Activated CD4-positive, alpha-beta T cell treated with anti-CD3 and anti-CD28 coated beads, Interleukin-2, amount 50 U/mL, for 24 hours (primary cell): Measurements from ENCODE around the gene NUAK2.

Source experiments
- DNase-seq, 2 donors: peaks; one replicate each; pipeline ENCODE4 v3.0.0-alpha.2; 2020; ENCODE audit warnings: low read depth in 1 of 2, low spot score in 1 of 2

Gene NUAK2

GRCh38 chr1:205321959-205322283 lies 376 bp upstream of the NUAK2 start:
- no peak for DNase-seq

DNA sequence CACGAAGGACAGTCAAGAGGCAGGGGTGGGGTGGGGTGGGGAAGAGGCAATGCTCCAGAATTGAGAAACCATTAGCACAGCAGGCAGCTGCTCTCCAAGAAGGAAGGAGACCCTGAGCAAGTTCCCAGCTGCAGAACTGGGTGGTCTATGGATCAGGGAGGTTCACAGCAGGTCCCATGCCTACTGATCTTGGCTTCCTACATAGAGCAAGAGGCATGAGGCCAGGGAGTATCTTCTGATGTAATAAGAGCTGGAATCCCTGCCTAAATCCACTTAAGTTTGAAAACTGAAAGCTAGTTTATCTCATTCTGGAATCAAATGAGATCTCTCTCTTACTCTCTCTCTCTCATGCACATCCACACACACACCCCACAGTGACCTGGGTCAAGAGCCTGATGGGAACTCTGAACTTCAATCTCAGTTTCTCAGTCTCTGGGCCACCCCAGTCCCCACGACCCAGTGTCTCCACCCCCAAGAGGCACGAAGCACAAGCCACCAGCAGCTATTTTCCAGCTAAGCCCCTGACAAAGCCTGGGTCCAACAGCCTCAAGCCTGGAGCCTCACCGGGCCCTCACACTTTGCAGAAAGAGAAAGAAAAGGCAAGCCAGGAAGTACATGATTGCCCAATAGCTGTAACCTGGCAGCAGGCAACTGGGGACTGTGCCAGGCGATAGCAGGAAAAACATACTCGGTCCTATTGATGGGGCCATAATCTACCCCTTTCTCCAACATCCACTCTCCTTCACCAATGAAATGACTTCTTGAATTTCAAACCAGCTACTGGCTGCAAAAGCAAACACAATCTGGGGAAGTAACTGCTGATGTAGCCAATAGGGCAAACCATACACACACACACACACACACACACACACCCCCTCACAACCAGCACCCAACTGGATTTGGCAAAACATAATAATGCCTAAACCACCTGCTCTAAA lies 2.2 kb downstream of the NUAK2 start:
- no peak for DNase-seq

- no peak for DNase-seq
Observed at GRCh38 chr1:205318231-205318991, 3.1 kb downstream of the NUAK2 start.

DNA sequence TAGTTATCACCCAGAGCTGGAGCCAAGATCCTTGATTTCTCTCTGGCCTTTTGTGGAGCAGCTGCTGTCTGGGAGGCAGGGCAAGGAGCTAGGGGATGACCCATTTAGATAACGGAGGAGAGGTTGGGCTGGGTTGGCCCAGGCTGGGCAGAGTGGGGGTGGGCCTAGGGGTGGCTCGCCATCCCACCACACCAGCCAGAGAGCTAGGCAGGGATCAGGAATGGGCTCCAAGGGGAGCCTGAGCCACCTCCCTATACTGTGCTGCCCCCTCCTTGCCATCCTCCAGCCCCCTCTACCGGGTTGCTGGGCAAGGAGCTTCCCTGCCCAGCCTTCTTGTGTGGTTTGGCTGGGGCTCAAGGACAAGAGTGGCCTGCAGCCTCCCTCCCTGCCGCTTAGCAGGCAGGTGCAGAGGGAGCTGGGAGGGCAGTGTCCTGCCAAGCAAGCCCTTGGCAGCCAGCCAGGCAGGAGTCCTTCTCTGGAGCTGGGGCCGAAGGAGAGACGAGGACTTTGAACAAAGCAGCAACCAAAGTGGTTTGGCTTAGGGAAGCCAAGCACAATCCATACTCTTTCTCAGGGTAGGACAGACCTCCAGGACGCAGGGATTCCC lies 4.1 kb downstream of the NUAK2 start:
- no peak for DNase-seq

DNA sequence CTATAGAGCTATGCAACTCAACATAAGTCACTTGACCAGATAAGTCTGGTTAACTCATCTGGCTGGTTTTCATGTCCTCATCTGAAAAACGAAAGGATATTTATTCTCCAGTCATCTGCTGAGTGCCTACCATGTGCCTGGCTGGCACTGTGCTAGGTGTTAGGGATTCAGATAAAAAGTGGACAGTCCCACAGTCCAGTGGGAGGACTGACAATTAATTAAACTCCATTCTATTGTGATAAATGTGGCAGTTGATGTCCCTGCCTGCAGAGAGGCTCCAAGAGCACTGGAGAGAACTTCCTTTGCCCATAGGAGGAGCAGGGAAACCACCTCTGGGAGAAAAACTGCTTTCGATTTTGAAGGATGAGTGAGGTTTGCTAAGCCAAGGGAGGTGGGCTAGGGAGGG lies 5.4 kb downstream of the NUAK2 start:
- DNase-seq = no peak

DNA sequence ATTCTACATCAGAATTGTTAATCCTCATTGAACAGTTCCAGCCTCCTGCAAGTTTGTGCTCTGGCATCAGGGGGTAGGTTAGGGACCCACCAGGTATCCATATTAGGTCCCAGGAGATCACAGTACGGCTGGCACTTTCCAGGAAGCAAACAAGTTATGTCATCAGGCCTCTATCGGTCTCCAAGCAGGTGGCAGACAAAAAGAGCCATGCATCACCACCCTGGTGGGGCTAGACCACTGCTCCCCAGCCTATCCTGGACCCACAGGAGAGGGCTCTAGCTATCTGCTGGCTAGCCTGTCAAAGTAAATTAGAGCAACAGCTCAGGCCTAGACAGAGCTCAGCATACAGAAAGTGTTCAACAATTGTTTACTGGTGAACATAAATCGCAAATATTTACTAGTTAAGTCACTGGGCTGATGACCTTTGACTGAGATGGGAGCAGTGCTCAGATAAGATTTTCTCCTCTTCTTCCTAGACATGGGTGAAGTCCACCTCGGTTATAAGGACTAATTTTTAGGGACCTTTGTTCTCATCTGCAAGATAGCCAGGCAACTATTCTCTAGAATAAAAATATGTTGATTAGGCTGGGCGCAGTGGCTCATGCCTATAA lies 6.4 kb downstream of the NUAK2 start:
- DNase-seq = no peak

- DNase-seq = no peak
Observed at GRCh38 chr1:205313563-205314308, 7.8 kb downstream of the NUAK2 start.

DNA sequence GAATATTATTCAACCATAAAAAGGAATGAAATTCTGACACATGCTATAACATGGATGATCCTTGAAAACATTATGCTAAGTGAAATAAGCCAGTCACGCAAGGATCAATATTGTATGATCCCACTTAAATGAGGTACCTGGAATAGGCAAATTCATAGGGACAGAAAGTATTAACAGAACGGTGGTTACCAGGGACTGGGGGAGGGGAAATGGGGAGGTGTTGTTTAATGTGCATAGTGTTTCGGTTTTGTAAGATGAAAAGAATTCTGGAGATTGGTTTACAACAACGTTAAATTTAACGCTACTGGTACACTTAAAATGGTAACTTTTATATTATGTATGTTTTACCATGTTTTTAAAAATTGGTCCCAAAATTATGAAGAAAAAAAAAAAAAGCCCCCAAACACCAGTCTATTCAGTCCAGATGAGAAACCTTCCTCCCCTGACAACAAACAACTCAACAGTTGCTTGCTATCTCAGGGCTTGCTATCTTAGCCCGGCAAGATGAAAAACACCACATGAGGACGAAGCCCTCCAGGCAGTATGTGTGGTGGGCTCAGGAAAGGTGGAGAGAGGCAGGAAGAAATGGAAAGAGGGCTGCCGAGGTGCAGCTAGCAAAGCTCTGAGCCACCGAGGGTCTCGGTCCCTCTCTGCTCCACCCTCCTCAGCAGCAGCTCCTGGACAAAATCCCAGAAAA lies 8.5 kb downstream of the NUAK2 start:
- DNase-seq = no peak

- DNase-seq = no peak
Observed at GRCh38 chr1:205310976-205311704, 10.4 kb downstream of the NUAK2 start.

DNA sequence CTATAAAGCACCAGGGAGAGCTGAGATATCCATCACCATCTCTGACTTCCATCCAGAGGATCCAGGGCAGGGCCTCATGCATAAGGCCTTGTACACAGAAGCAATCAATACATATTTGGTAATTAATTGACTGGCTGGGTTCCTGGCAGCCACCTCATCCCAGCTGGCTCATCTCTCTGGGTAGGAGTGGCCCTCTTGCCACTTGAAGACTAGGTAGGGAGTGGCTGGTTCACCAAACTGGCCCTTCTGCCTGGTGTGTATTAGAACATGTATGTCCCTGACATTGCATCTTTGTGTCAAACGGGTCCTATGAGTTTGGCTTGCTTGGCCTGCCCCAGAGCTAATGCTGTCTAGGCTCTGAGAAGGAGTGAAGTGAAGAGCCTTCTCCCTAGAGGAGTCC lies 11.8 kb downstream of the NUAK2 start:
- no peak for DNase-seq

GRCh38 chr1:205306929-205307566 lies 14.5 kb downstream of the NUAK2 start:
- no peak for DNase-seq

DNA sequence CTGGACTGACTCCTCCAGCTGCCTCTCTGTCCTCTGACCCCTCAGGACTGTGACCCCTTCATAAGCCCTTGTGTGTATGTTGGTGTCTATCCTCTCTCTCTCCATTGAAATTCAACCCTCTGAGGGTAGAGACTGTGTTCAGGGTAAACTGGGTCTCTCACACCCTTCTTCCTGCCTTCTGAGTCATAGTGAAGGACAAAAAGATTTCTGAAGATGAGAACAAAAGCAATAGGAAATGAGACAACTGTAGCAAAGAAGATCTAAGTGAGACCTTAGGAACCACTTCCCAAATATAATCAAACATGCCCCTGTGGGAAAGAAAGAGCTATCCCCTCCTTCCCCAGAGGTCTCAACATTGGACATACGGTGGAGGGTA lies 16.9 kb downstream of the NUAK2 start:
- no peak for DNase-seq

DNA sequence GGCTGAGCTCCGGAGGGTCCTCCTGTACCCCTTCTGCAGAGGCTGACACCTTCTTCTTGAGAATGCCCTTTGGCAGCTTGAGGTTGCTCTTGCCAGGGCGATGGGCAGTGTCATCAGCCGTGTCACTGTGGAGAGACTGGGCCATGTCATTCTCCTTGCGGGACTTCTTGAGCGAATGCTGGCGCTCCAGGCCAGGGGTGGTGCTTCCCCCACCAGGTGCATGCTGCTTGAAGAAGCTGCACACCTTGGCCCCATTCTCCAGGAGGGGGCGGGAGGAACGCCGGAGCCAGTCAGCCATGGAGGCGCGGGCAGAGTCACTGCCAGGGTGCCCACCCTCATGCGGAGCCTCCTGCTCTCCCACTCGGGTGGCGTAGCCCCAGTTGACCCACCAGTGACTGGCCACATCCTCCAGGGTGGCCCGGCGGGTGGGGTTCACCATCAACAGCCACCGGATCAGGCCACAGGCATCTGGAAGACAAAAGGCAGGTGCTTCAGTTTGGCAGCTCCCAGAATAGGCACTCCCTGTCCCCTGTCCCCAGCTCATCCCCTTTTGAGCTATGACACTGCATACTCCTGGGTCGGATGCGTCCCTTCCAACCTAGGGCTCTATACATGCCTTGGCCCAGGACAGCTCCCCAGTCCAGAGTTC lies 17.4 kb downstream of the NUAK2 start:
- no peak for DNase-seq

DNA sequence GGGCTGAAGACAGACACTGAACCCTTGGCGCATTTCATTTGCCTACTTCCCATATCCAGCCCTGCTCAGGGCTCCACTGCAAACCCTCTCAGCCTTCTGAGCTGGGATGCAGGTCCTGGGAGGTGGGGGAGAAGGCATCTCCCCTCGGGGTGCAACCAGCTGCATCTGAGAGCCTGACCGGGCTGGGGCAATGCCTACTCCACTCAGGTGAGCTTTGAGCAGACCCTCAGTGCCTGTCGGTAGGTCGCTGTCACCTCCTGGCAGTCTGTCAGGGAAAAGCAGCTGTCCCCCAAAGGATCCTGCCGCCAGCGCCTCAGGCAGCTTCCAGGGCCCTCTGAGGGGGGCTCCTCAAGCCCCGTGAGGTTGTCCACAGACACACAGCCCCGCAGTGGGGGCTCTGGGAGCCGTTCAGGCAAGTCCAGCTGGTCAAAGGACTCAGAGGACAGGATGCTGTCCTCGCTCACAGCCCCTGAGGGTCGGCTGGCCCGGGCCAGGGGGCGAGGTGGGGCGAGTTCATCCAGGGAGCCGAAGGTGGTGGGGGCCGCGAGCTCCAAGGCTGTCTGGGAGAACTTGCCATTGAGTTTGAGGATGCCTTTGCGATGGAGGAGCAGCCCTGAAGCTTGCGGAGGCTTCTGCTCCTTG lies 18.2 kb downstream of the NUAK2 start:
- no peak for DNase-seq

GRCh38 chr1:205301842-205302588 lies 19.5 kb downstream of the NUAK2 start:
- DNase-seq = no peak

- DNase-seq = no peak
Observed at GRCh38 chr1:205301205-205301821, 20.2 kb downstream of the NUAK2 start.

- DNase-seq = no peak
Observed at GRCh38 chr1:205300149-205300548, 21.4 kb downstream of the NUAK2 start.
